NCI-H748 (cell line): ENCODE results near the gene SRP9.
"Not testable (repeated sequence)": the region's sequence is repeated elsewhere in the genome, so short reads cannot be mapped to it uniquely, and the experiment has no call there.

Source experiments
- DNase-seq: peaks from one replicate; lab custom pipeline; 2025; ENCODE audit not compliant: unreplicated experiment; lab: John Stamatoyannopoulos, UW

The SRP9 gene

DNA sequence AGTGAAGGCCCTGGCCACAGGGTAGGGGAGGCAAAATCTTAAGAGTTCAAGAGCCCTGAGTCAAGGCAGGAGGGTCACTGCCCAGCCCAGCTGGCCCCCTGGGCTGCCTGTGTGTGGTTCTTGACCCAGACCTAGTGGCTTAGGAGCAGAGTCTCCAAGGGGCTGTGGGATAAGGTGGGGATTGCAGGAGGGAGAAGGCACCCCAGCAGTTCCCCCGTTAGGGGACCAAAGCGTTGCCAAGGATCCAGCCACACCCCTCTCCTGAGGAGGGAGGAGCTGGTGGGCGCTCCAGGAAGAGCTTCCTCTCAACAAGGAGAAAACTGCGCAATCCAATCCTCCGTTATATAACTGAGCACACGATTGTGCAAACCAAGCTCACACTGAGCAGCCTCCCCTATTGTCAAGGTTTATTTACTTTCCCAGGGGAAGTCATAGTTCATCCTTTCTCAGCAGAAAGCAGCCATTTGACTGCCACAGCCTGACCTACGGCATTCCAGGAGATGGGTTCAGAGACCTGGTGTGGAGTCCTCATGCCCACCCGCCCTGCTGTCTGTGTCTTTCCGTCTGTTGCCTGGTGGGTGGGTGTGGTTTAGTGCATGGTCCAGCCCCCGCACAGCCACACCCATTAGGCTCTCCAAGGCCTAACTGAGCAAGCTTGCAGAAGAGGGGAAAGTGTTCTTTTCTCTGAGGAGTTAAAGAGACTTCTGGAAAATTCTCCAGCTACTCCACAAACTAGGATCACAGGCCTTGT is 35.8 kb downstream of the SRP9 start:
- peak; percentile 77 for DNase-seq

DNA sequence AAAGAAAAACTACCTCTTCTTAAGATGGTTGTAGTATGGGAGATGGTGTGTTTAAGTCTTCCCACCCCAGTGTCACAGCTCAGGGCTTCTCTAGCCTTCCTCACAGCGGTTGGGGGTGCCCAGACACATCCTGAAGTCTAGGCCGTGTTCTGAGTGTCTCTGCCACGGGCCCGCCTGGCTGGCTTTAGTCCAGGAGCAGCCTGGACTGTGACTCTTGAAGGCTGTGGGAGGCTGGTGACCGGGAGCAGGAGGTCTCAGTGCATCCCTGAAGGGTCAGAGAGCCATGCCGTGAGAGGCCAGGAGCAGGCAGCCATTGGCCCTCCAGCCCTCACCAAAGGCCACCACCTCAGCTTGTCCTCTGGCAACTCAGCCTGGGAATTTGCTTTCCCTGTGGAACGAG is 36.8 kb downstream of the SRP9 start:
- no peak for DNase-seq

DNA sequence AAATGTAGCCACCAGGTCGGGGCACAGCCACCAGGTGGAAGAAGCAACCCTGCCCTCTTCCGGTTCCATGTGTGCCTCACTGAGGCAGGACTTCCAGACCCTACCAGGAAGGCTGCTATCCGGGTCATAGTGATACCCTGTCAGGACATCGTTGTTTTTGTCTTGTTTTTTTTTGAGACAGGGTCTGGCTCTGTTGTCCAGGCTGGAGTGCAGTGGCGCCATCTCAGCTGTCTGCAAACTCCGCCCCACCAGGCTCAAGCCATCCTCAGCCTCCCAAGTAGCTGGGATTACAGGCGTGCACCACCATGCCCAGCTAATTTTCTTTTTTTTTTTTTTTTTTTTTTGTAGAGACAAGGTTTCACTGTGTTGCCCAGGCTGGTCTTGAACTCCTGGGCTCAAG is 37.5 kb downstream of the SRP9 start:
- not testable (repeated sequence) for DNase-seq

DNA sequence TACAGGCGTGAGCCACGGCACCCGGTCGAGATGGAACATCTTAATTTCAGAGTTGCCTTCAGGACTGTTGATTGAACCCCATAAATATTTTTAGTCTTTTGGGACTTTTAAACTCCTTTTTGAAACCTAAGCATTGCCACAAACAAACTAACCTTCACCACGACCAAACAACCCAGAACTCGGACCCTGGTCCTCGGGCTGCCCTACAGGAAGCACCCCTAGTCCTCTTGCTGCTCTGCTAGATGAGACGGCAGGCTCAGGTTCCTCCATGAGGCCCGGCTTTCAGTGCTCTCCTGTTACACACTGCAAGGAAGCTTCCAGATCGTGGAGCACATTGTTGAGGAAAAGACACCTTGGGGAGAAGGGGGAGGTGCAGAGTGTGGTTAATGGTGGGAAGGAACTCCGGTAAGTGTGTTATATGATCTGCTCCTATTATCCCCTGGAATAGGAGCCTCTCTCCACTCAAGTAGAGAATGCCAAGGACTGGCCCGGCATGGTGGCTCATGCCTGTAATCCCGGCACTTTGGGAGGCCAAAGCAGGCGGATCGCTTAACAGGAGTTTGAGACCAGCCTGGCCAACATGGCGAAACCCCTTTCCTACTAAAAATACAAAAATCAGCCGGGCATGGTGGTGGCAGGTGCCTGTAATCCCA is 38.0 kb downstream of the SRP9 start:
- peak; percentile 1 for DNase-seq

DNA sequence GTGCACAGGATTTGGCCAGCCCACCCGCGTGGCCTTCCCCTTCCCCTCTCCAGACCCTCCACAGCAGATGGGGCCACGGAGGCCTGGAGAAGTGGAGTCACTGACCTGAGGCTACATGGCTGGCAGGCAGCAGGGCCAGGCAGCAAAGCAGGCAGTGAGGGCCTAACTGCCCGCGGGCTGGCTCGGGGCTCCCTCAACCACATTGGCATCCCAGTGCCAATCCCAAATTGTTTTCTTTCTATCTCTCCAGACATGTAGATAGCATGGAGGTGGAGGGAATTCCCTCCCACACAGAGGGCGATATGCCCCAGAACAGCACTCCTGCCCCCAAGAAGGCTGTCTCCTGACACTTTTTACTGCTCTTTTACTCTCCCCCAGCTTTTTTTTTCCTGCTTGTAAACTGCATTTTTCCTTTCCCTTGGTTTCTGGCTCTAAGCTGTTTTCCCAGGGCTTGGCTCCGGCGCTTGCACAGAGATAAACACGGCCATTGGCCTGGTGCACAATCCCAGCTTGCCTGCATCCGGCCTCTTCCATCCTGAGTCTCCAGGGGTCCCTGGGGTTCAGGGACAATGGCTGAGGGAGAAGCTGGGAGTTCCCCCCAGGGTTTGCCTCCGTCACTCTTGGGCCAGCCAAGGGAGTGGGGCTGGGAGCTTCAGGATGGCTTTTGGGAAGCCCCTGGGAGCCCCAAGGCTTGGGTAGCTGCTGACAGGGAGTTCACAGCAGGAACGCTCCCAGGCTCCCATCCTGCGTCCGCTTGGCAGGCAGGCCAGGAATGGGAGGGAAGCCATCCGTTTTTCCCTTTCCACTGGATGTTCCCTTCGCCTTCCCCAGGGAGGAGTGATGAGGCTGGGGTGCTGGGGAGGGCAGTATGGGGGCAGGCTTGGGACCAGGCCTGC is 39.3 kb downstream of the SRP9 start:
- no peak for DNase-seq

DNA sequence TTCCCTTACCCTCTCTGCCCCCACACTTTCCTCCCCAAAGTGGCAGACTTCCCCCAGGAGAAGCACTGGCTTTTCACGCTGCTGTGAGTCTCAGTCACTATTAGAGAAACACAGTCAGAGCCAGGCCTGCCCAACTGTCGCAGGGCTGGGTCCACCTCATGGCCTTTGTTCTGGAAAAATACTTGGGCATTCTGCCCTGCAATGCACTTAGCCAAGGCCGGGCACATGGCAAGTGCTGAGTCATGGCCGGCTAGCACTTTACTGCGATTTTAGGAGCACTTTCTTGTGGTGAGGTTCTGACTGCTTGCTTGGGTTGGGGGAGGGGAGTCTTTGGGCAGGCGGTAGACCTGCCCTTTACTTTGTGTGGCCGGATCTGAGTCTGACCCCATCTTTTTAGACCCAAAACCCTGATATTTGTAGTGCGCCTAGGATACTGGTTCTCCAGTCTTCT is 40.0 kb downstream of the SRP9 start:
- DNase-seq: no peak

DNA sequence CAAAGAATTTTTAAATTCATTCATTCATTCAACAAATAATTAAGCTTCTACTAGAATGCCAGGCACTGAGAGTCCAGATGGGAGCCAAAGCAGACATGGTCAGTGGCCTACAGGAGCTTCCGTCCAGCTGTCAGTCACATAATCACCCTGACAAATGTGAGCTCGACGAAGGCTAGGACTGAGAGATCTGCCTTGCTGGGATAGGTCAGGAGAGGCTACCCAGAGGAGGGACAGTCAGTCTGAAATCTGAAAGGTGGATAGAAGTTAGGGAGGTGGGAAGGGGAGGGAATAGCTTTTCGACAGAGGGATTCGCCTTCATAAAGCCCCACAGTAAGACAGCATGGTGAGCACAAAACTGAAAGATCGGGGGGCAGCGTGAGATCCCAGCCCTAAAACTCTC is 40.6 kb downstream of the SRP9 start:
- no peak for DNase-seq

DNA sequence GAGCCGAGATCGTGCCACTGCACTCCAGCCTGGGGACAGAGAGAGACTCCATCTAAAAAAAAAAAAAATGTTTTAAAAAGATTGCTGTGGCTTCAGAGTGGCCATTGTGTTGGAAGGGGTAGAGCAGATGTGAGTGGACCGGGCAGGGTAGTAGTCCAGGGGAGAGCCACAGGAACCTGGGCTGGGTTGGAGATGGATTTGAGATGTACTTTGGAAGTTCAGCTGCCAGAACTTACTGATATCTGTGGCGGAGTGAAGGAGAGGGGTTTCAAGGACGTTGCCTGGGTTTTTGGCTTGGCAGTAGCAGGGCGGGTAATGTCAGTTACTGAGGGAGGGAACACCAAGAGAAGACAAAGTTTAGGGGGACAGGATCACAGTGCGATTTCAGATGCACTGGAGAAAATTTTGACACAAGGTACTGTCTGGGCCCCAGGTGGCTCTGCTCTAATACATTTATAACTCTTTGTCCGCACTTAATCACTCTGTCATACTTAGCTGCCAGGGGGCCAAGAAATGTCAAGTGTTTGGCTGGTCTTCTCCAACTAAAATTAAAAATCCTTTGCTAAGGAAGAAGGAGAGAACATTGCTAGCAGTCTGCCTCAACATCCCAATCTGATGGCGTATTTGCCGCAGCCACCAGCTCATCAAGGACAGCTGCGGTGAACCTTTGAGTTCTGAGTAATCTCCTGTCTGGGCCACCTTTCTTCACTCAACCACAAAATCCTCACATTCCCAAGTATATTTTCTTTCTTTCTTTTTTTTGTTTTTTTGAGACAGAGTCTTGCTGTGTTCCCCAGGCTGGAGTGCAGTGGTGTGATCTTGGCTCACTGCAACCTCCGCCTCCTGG is 41.9 kb downstream of the SRP9 start:
- DNase-seq: no peak

DNA sequence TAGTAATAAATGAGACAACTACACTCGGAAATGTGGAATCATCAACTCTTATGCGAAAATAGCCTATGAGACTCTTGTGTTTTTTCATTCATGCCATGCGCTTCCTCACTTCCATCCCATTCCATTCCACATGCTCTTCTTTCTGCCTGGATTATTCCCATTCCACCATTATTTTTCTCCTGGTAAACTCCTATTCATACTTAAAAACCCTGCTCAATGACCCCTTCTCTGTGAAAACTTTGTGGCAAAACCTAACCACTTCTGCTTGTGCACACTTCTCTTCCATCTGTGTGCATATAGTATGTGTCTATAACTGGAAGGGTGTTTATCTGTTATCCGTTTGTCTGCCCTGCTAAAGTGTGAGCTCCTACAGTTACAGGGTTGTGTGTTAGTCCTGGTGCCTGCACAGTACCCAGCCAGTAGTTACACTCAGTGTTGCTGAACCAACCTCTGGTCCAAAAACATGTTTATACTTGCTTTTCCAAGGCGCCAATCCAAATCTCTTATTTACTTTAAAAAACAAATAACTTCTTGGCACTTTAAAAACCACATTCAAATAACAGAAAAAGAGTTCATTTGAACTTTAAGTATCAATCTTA is 43.0 kb downstream of the SRP9 start:
- DNase-seq: no peak

DNA sequence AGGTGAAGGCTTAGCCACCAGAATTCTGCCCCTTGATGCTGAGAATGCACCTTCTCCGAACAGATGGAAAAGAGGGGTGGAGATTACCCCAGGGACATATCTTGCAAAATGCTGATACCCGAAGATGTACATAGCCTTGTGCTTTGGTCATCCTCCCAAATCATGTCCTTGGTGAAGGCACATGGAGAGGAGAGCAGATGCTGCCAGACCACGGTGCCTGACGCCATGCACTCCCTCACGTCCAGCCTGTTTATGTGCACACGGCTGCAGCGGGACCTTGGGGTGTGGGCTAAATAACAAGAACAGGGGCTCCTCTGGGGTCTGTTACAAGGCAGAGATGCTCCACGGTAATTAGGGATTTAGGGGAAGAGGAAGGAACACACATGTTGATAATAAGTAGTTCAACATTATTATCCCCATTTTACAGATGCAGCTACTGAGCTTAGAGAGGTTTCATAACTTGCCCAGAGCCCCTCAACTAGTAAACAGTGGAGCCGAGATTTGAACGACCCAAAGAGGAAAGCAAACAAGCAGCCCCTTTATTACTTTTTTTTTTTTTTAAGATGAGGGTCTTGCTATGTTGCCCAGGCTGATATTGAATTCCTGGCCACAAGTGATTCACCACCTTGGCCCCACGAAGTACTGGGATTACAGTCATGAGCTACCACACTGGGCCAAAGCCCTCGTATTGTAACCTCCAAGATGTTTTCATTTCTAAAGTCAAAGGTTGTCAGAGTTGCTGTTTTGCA is 45.2 kb downstream of the SRP9 start:
- DNase-seq: no peak

DNA sequence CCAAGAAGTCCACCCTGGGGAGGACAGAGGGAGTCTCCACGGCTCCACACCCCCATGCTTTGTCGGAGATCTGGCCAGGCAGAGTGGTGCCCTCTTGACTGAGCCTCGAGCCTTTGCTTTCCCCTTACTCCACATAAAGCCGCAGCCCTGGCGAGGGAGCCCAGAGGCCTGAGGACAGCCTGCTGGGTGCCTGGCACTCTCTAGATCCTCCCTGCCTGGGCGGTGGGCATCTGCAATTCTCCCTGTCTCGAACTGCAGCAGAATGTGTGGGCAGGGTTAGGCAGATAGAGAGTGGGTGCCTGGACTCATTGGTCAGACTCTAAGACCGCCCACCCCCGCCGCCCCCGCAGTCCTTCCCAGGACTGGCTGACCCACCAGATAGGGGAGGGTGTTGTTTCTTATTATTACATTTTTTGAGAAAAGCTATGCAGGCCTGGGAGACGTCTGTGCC is 46.2 kb downstream of the SRP9 start:
- peak; percentile 24 for DNase-seq

DNA sequence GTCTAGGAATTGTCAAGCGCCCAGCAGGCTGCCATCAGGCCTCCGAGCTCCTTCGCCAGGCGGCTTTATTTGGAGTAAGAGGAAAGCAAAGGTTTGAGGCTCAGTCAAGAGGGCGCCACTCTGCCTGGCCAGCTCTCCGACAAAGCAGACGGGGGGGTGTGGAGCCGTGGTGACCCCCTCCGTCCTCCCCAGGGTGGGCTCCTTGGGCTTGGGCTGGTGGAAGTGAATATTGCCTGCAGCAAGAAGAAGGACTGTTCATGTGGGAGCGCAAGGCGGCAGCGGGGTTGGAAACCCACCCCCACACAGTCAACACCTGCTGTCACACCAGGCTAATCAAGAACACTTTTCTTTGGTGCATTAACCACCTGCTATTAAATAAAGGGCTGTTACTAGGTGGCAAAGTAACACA is 46.9 kb downstream of the SRP9 start:
- peak; percentile 91 for DNase-seq

DNA sequence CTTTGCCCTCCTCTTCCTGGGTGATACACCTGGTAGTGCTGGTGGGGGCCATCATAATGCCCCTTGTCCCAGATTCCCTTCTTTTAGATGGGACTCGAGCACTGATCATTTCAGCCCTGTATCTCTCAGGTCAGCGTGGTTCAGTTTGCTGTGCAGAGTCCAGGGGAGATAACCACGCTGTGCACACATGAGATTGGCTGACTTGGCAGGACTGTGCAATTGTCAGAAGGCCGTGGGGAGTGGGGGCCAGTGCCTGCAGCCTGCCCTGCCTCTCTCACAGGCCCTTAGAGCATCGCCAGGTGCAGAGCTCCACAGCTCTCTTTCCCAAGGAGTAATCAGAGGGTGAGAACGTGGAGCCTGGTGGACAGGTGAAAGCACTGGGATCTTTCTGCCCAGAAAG is 47.5 kb downstream of the SRP9 start:
- DNase-seq: peak; percentile 88

DNA sequence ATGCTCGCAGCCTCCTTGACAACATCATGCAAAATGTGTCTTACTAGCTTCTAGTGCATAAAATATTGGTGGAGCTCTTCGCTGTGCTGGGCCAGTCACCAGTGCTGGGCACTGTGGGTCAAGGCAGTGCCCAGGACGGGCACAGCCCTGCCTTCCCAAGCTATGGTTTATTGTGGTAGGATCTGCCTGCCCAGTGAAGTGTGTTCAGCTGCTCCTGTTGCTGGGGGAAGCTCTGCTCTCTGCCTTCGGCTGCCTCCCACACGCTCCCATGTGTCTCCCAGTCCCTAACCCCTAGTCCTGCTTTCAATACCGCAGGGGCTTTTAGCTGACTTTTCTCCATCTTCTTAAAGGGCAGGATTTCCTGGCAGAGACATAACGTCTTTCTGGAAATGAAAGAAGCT is 48.0 kb downstream of the SRP9 start:
- DNase-seq: peak; percentile 57

DNA sequence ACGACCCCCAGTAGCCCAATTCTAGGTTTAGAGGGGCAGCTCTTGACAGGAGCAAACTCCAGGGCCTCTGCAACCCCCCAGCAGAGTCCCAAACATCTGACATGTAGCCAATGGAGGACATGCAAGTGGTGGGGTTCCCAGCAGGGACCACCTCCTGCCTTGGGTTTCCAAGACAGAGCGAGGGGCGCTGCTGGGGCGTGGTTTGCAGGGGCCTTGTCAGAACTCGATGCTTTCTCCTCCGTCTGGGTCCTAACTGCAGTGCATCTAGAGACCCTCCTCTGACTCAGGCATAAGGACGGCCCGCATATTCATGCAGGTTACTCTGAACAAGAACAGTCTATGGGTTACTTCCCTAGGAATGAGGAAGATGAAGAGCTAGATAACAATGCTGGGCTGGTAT is 49.5 kb downstream of the SRP9 start:
- DNase-seq: no peak

DNA sequence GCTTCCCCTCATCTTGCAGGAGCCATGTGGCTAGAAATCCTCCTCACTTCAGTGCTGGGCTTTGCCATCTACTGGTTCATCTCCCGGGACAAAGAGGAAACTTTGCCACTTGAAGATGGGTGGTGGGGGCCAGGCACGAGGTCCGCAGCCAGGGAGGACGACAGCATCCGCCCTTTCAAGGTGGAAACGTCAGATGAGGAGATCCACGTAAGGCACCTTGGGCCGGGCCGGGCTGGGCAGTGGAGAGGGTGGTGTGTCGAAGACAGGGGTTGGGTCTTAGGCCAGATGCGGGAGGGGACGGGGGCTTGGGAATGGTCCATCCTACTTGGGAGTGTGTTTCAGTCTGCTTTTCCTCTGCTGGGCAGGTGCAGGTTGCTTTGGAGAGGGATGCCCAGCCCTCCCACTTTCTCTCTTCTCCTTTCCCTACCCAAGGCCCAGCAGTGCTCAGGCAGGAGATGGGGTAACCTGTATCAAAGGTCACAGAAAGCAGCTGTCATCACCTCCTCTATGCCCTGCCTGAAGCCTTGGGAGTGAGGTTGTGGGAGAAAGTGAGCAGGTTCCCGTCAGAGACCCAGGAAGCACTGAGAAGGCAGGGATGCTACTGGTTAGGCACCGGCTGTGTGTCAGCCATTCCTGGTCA is 51.2 kb downstream of the SRP9 start:
- no peak for DNase-seq

DNA sequence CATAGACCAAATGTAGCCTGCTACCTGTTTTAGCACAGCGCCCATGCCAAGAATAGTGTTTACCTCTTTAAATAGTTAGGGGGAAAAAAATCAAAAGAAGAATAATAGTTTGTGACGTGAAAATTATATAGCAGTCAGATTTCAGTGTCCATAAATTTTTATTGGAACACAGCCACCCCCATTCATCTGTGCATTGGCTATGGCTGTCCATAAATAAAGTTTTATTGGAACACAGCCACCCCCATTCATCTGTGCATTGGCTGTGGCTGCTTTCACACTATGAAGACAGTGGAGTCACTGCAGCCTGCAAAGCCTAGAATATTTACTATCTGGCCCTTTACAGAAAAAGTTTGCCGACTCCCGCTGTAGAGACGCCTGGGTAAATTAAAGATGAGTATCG is 53.2 kb downstream of the SRP9 start:
- no peak for DNase-seq

DNA sequence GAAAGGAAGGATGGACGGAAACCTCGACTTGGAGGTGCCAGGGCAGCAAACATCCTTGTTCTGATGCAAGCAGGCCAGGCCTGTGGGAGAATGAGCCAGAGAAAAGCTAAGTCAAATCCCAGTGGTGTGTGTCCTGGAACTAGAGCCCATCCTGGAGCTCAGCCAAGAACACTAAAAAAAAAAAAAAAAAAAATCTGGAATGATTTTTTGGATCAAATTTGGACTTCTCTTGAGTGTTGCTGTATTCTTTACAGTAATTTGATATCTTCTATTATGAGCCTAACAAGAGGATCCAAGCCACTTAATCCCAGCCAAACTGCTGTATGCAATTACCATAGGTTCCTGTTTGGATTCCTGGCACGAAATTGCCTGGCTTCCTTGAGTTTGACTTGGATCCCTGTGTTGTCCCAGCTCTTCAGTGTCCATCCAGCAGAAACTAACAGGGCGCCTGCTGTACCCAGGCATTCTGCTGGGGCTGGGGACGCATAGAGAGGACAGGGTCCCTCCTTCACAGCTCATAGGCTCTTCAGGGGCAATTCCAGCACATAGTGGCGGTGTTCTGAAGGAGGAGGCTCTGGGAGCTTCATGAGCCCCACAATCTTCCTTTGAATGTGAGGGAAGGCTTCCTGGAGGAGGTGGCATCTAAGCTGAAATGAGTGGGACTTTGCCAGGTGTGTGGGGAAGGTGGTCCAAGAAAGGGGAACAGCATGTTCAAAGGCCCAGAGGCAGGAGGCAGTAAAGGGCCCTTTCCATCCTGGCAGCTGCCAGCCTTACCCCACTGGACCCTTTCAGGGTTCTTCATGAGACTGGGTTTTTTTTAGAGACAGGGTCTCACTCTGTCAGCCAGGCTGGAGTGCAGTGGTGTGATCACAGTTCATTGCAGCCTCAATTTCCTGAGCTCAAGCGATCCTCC is 57.0 kb downstream of the SRP9 start:
- peak; percentile 24 for DNase-seq
